K562 (cell line): Measurements from ENCODE around the gene NNAT. TPM values are rescaled to one million over a fixed set of nuclear protein-coding genes. Genes with fewer than 3 reads are reported as not detected.

Experiments used
- ATF6 ChIP-seq: sonication (generic); formaldehyde crosslinking; IDR thresholded peaks from 2 replicates; pipeline ENCODE4 v1.4.0; 2020; ENCODE audit warnings: mild to moderate bottlenecking, missing genetic modification reagents
- CAMTA2 ChIP-seq: fragments of 250-450 bp; sonication (Bioruptor Pico); conservative IDR thresholded peaks from 2 replicates; pipeline ENCODE4 v1.5.1; 2022
- CBFA2T2 ChIP-seq: fragments of 450-650 bp; conservative IDR thresholded peaks from 2 replicates; pipeline ENCODE4 v1.6.1; 2017; ENCODE audit warnings: mild to moderate bottlenecking
- CBX1 ChIP-seq: sonication (generic); IDR thresholded peaks from 2 replicates; pipeline ENCODE4 v1.6.1; 2016; ENCODE audit warnings: antibody characterized with exemption, low read depth, mild to moderate bottlenecking
- CREB3 ChIP-seq: fragments of 450-650 bp; conservative IDR thresholded peaks from 2 replicates; pipeline ENCODE4 v1.6.1; 2016; ENCODE audit warnings: missing genetic modification characterization, low read depth, mild to moderate bottlenecking, missing compliant biosample characterization, moderate library complexity
- DDX20 ChIP-seq: fragments of 450-650 bp; IDR thresholded peaks from 2 replicates; pipeline ENCODE4 v1.6.1; 2016; ENCODE audit warnings: missing genetic modification characterization, low read depth, mild to moderate bottlenecking, missing compliant biosample characterization, moderate library complexity
- ELF2 ChIP-seq: fragments of 250-450 bp; sonication (Bioruptor Pico); IDR thresholded peaks from 2 replicates; pipeline ENCODE4 v1.5.0; 2021; ENCODE audit warnings: mild to moderate bottlenecking
- ETV1 ChIP-seq: fragments of 450-650 bp; conservative IDR thresholded peaks from 2 replicates; pipeline ENCODE4 v1.6.1; 2016; ENCODE audit warnings: missing genetic modification characterization, control low read depth, low read depth, missing compliant biosample characterization
- GABPB1 ChIP-seq: sonication (generic); formaldehyde crosslinking; IDR thresholded peaks from 2 replicates; pipeline ENCODE4 v1.8.0; 2022; ENCODE audit warnings: mild to moderate bottlenecking, missing genetic modification reagents
- JUNB ChIP-seq: fragments of 450-650 bp; formaldehyde crosslinking; conservative IDR thresholded peaks from 2 replicates; pipeline ENCODE4 v1.4.0; 2020; ENCODE audit warnings: mild to moderate bottlenecking
- KLF6 ChIP-seq: fragments of 250-450 bp; sonication (Bioruptor Pico); IDR thresholded peaks from 2 replicates; pipeline ENCODE4 v1.4.0; 2020; ENCODE audit warnings: mild to moderate bottlenecking, moderate library complexity, borderline replicate concordance
- LARP7 ChIP-seq: fragments of 450-650 bp; IDR thresholded peaks from 2 replicates; pipeline ENCODE4 v1.6.1; 2016
- MAZ ChIP-seq, 2 experiments: fragments of 450-650 bp in 1 of 2; sonication (generic) in 1 of 2; formaldehyde crosslinking; IDR thresholded peaks in 1 of 2; conservative IDR thresholded peaks in 1 of 2; 2 replicates each; pipeline versions ENCODE4 v1.4.0 to v1.5.0; 2020; ENCODE audit warnings: mild to moderate bottlenecking in 1 of 2, missing genetic modification reagents in 1 of 2
- MCM7 ChIP-seq, 2 experiments: fragments of 450-650 bp; IDR thresholded peaks; 2 replicates each; pipeline ENCODE4 v1.6.1; 2016 to 2018
- SOX6 ChIP-seq: fragments of 450-650 bp; IDR thresholded peaks from 2 replicates; pipeline ENCODE4 v1.6.1; 2014; ENCODE audit warnings: mild to moderate bottlenecking
- SP1 ChIP-seq: sonication (generic); formaldehyde crosslinking; IDR thresholded peaks from 2 replicates; pipeline ENCODE4 v1.8.1; 2022; ENCODE audit warnings: mild to moderate bottlenecking, missing genetic modification reagents
- THRAP3 ChIP-seq: fragments of 450-650 bp; IDR thresholded peaks from 2 replicates; pipeline ENCODE4 v1.6.1; 2016; ENCODE audit warnings: mild to moderate bottlenecking, inconsistent platforms, borderline replicate concordance
- TRIM28 ChIP-seq: fragments of 450-650 bp; IDR thresholded peaks from 2 replicates; pipeline ENCODE4 v1.6.1; 2017
- XRCC3 ChIP-seq: fragments of 450-650 bp; IDR thresholded peaks from 2 replicates; pipeline ENCODE4 v1.6.1; 2017; ENCODE audit warnings: mild to moderate bottlenecking, moderate library complexity
- YBX1 ChIP-seq: fragments of 450-650 bp; IDR thresholded peaks from 2 replicates; pipeline ENCODE4 v1.7.1; 2016; ENCODE audit warnings: mild to moderate bottlenecking
- ZNF445 ChIP-seq: fragments of 250-450 bp; sonication (Bioruptor Pico); IDR thresholded peaks from 2 replicates; pipeline ENCODE4 v1.4.0; 2020; ENCODE audit warnings: low read depth, mild to moderate bottlenecking, moderate library complexity
- ZNF639 ChIP-seq, 2 experiments: fragments of 200-800 bp in 1 of 2; sonication (Bioruptor generic) in 1 of 2; sonication (generic) in 1 of 2; formaldehyde crosslinking in 1 of 2; IDR thresholded peaks in 1 of 2; conservative IDR thresholded peaks in 1 of 2; 2 replicates each; pipeline versions ENCODE4 v1.5.0 to v1.6.1; 2016 to 2020; ENCODE audit warnings: missing compliant biosample characterization in 1 of 2, missing genetic modification characterization in 1 of 2, missing genetic modification reagents in 1 of 2
- ZNF79 ChIP-seq: fragments of 250-450 bp; sonication (Bioruptor Pico); IDR thresholded peaks from 2 replicates; pipeline ENCODE4 v1.4.0; 2020; ENCODE audit warnings: low read depth, mild to moderate bottlenecking, moderate library complexity
- polyA plus RNA-seq, 8 experiments: library from polyadenylated mRNA; depleted of rRNA in 4 of 8; stranded (reverse) in 5 of 8; unstranded in 3 of 8; fragments of >200 nt; fragmentation: Nextera tagmentation in 2 of 8; fragmentation: Illumina TruSeq in 1 of 8; extraction: Ambion mirVana in 2 of 8; extraction: Trizol in 1 of 8; gene quantifications; 2 replicates each; pipeline versions ENCODE4 v1.2.1 to v1.2.3, GENCODE V29; 2011 to 2014; ENCODE audit warnings: inconsistent platforms in 1 of 8, missing spikeins in 1 of 8
- total RNA-seq, 7 experiments: library from RNA; depleted of rRNA in 6 of 7; stranded (reverse); fragments of >200 nt in 6 of 7; fragmentation: Illumina TruSeq in 2 of 7; extraction: Trizol in 2 of 7; gene quantifications; 2 replicates each; pipeline versions ENCODE4 v1.2.1 to v1.2.3, GENCODE V29; 2011 to 2021; ENCODE audit warnings: low replicate concordance in 1 of 7
- TF ChIP-seq, protein P1 (sequence below): IDR thresholded peaks from 2 replicates; pipeline ENCODE4 v1.6.1; 2011; ENCODE audit not compliant: insufficient read length; ENCODE audit errors: extremely low read depth
- TF ChIP-seq, protein P2 (sequence below): sonication (generic); formaldehyde crosslinking; IDR thresholded peaks from 2 replicates; pipeline ENCODE4 v1.8.1; 2023; ENCODE audit warnings: mild to moderate bottlenecking, missing genetic modification reagents, moderate library complexity

The NNAT gene
- total and polyA plus RNA-seq, 9 of the 15 experiments (the other 6 are each of a cell fraction or from before 2014, with no cell fraction given): 0.13 TPM; not detected in 8

DNA sequence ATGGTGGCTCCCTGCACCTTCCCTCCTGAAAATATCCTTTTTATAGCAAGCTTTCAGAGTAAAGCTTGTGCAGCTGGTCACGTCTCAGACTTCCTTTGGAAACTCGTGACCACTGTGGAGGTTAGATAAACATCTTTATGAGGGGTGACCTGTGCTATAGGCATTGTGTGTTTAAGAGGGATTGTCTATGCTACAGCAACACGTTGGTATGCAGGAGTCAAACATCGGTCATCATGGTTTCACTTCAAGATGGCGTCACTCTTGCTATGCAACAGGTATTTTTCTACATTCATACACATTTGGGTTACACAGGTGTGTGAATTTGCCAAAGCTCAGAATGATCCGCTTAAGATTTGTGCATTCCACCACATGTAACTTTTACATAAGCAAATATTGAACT is 21.2 kb downstream of the NNAT start (continued):
- peak; percentile 75; the same call in 1 of the 2 replicates for TF ChIP-seq DDX20 (tag)
- TF ChIP-seq MAZ (CRISPR knock-in tag; conservative IDR thresholded peaks at IDR 0.05 in 1 of 2, IDR thresholded peaks at IDR 0.05 in 1 of 2): peak in 1 of 2 experiments; percentile 89; a peak in 2 of 4 replicates
- peak; percentile 94 for TF ChIP-seq ZNF79 (CRISPR knock-in tag)
- no peak for TF ChIP-seq MCM7 (IDR thresholded peaks at IDR 0.05)
- 0 out of 2 replicates have a peak, but pooled peaks have one; percentile 64 for TF ChIP-seq CAMTA2 (CRISPR knock-in tag)
- no peak for TF ChIP-seq ETV1 (tag)
- TF ChIP-seq LARP7: no peak
- TF ChIP-seq YBX1: no peak
- TF ChIP-seq, protein P1, sequence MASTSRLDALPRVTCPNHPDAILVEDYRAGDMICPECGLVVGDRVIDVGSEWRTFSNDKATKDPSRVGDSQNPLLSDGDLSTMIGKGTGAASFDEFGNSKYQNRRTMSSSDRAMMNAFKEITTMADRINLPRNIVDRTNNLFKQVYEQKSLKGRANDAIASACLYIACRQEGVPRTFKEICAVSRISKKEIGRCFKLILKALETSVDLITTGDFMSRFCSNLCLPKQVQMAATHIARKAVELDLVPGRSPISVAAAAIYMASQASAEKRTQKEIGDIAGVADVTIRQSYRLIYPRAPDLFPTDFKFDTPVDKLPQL: no peak
- no peak for TF ChIP-seq THRAP3
- TF ChIP-seq ZNF445 (CRISPR knock-in tag): no peak
- peak; percentile 96 for TF ChIP-seq KLF6
- TF ChIP-seq ELF2 (CRISPR knock-in tag): peak; percentile 94
- no peak for TF ChIP-seq TRIM28
- TF ChIP-seq CBFA2T2: no peak
- no peak for TF ChIP-seq XRCC3
- TF ChIP-seq CREB3 (tag): peak; percentile 96
- TF ChIP-seq SP1 (CRISPR knock-in tag): no peak
- TF ChIP-seq GABPB1 (CRISPR knock-in tag): no peak
- TF ChIP-seq ZNF639 (CRISPR knock-in tag; conservative IDR thresholded peaks at IDR 0.05 in 1 of 2, IDR thresholded peaks at IDR 0.05 in 1 of 2): peak in 1 of 2 experiments; percentile 93; a peak in 2 of 4 replicates
- TF ChIP-seq ATF6 (CRISPR knock-in tag): no peak
- TF ChIP-seq CBX1: no peak
- TF ChIP-seq, protein P2, sequence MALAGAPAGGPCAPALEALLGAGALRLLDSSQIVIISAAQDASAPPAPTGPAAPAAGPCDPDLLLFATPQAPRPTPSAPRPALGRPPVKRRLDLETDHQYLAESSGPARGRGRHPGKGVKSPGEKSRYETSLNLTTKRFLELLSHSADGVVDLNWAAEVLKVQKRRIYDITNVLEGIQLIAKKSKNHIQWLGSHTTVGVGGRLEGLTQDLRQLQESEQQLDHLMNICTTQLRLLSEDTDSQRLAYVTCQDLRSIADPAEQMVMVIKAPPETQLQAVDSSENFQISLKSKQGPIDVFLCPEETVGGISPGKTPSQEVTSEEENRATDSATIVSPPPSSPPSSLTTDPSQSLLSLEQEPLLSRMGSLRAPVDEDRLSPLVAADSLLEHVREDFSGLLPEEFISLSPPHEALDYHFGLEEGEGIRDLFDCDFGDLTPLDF (CRISPR knock-in tag): no peak
- no peak for TF ChIP-seq SOX6
- 0 out of 2 replicates have a peak, but pooled peaks have one; percentile 27 for TF ChIP-seq JUNB (CRISPR knock-in tag)
